ENCODE data around the gene SHOX.

GRCh38 chrX:632366-633042, 1.9 kb downstream of the SHOX start:
- no peak for TF ChIP-seq CTCF (IDR thresholded peaks at IDR 0.05 in 4 of 5, conservative IDR thresholded peaks at IDR 0.05 in 1 of 5)
- TF ChIP-seq POLR2A (IDR thresholded peaks at IDR 0.05) = no peak

Measured in gastrocnemius medialis (tissue), 4 donors.